Heart left ventricle (tissue), 13 donors: ENCODE data around the gene CCDC33.

Source experiments
- POLR2A ChIP-seq, 2 donors: fragments of 450-650 bp; IDR thresholded peaks; one replicate each; pipeline ENCODE4 v1.6.1; 2017; ENCODE audit warnings: antibody characterized with exemption in 2 of 2, mild to moderate bottlenecking in 2 of 2, moderate library complexity in 2 of 2
- TF ChIP-seq, protein P1 (sequence below), 12 donors: fragments of 200-600 bp; sonication (generic) in 4 of 12; IDR thresholded peaks; one replicate each; pipeline versions ENCODE4 v1.5.0 to v1.8.0; 2018 to 2022; ENCODE audit warnings: antibody characterized with exemption in 12 of 12, mild to moderate bottlenecking in 5 of 12
- donor health status: ischemic (EF 13 %, LVEDD 7.1; RV severe dilation, severe dysfunction).
- donor health status: DM: no; HTN: yes; CAD: no.
- donor health status: DM: no; HTN: no; CAD: no.
- donor health status: ischemic (EF 25% LVEDD 6.9; RV normal size, moderate dysfunction).
- donor health status: ischemic (EF 25% LVEDD 5.7; RV mildly dilated, moderate dysfunction).
- donor health status: ischemic (EF 35%, LVEDD 5.7; RV mildly dilated, moderate dysfunction).
- donor health status: nonischemic (EF 11% LVEDD 7.7; RV severe dilation, severe dysfunction).
- donor health status: DM: yes; HTN: yes; CAD: no.
- donor health status: PGD.
- donor health status: ischemic (EF 29% LVEDD 5.4; RV normal size, mild dysfunction).
- donor health status: nonischemic (EF 23%, LVEDD 6.1; RV moderate dilation, normal function).

DNA sequence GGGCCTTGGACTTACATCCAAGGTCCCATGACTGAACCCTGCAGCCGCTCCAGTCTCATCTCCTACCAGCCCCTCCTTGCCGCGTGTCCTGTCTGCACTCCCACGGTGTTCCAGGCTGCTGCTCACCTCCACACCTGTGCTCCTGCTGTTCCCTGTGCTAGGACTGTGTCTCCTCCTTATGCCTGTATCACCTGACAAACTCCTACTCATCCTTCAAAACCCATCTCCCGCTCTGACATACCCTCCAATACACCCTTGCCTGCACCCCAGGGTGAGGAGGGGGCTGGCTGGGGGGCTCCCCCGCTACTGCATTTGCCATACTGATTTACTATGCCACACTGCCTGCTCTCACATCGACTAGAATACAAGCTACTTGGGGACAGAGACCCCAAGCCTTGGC lies 77.8 kb downstream of the CCDC33 start:
- TF ChIP-seq, protein P1, sequence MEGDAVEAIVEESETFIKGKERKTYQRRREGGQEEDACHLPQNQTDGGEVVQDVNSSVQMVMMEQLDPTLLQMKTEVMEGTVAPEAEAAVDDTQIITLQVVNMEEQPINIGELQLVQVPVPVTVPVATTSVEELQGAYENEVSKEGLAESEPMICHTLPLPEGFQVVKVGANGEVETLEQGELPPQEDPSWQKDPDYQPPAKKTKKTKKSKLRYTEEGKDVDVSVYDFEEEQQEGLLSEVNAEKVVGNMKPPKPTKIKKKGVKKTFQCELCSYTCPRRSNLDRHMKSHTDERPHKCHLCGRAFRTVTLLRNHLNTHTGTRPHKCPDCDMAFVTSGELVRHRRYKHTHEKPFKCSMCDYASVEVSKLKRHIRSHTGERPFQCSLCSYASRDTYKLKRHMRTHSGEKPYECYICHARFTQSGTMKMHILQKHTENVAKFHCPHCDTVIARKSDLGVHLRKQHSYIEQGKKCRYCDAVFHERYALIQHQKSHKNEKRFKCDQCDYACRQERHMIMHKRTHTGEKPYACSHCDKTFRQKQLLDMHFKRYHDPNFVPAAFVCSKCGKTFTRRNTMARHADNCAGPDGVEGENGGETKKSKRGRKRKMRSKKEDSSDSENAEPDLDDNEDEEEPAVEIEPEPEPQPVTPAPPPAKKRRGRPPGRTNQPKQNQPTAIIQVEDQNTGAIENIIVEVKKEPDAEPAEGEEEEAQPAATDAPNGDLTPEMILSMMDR (IDR thresholded peaks at IDR 0.05) = no peak
- TF ChIP-seq POLR2A (IDR thresholded peaks at IDR 0.05) = no peak
